ENCODE data around the gene KDM4C.
"Not testable (repeated sequence)": the region's sequence is repeated elsewhere in the genome, so short reads cannot be mapped to it uniquely, and the experiment has no call there.

Gene KDM4C

GRCh38 chr9:6987381-6987780, 229.6 kb downstream of the KDM4C start:
- DNase-seq = no peak

GRCh38 chr9:6991418-6991817, 233.6 kb downstream of the KDM4C start:
- no peak for DNase-seq

GRCh38 chr9:6996061-6996854, 238.5 kb downstream of the KDM4C start:
- no peak for DNase-seq

GRCh38 chr9:6997330-6997729, 239.6 kb downstream of the KDM4C start:
- no peak for DNase-seq

GRCh38 chr9:6999794-7000193, 242.0 kb downstream of the KDM4C start:
- no peak for DNase-seq

- no peak for DNase-seq
These were observed 243.8 kb downstream of the KDM4C start for GRCh38 chr9:7001571-7001970.

- DNase-seq = no peak
These were observed 246.1 kb downstream of the KDM4C start for GRCh38 chr9:7003861-7004260.

- DNase-seq = no peak
These were observed 248.6 kb downstream of the KDM4C start for GRCh38 chr9:7006417-7006816.

GRCh38 chr9:7008411-7008810, 250.6 kb downstream of the KDM4C start:
- no peak for DNase-seq

GRCh38 chr9:7009065-7009464, 251.3 kb downstream of the KDM4C start:
- no peak for DNase-seq

GRCh38 chr9:7011395-7012067, 253.8 kb downstream of the KDM4C start:
- no peak for DNase-seq

- no peak for DNase-seq
These were observed 270.2 kb downstream of the KDM4C start for GRCh38 chr9:7027996-7028395.

GRCh38 chr9:7028591-7028990, 270.8 kb downstream of the KDM4C start:
- no peak for DNase-seq

GRCh38 chr9:7030943-7031342, 273.2 kb downstream of the KDM4C start:
- not testable (repeated sequence) for DNase-seq

- DNase-seq = no peak
These were observed 275.6 kb downstream of the KDM4C start for GRCh38 chr9:7033076-7034045.

- DNase-seq = no peak
These were observed 279.4 kb downstream of the KDM4C start for GRCh38 chr9:7037176-7037575.

GRCh38 chr9:7042124-7042523, 284.4 kb downstream of the KDM4C start:
- no peak for DNase-seq

GRCh38 chr9:7045361-7045760, 287.6 kb downstream of the KDM4C start:
- no peak for DNase-seq

GRCh38 chr9:7051711-7052110, 293.9 kb downstream of the KDM4C start:
- no peak for DNase-seq

GRCh38 chr9:7053903-7054302, 296.1 kb downstream of the KDM4C start:
- DNase-seq = no peak

GRCh38 chr9:7055171-7055903, 297.6 kb downstream of the KDM4C start:
- no peak for DNase-seq

- DNase-seq = no peak
These were observed 298.5 kb downstream of the KDM4C start for GRCh38 chr9:7056254-7056653.

- no peak for DNase-seq
These were observed 300.7 kb downstream of the KDM4C start for GRCh38 chr9:7058473-7058872.

Data from NCI-H1694 treated with DMSO at 0.1 percent for 48 hours (cell line).